GM15510 (cell line): ENCODE measurements around the gene TCN1.

Experiments used
- POLR2A ChIP-seq: IDR thresholded peaks from 3 replicates; pipeline ENCODE4 v1.6.1; 2011; ENCODE audit warnings: borderline replicate concordance; ENCODE audit not compliant: insufficient read length; ENCODE audit errors: extremely low read depth

TCN1 gene

GRCh38 chr11:59818572-59818971 lies 47.7 kb downstream of the TCN1 start:
- TF ChIP-seq POLR2A, result no peak

- TF ChIP-seq POLR2A, result no peak
Observed at GRCh38 chr11:59815754-59816153, 50.5 kb downstream of the TCN1 start.

DNA sequence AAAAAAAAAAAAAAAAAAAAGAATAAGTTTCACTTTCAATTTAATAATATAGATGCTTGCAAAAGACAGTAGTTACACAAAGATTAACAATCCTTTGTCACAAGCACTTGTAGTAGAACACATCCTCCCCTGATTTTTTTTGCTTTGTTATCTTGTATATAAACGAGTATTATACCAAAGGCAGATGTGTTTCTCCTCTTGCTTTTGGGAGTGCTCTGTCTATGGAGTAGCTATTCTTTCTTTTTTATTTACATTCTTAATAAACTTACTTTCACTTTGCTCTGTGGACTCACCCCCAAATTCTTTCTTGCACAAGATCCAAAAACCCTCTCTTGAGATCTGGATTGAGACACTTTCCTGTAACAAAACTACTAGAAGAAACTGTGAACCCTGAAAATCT lies 52.3 kb downstream of the TCN1 start:
- TF ChIP-seq POLR2A, result no peak

DNA sequence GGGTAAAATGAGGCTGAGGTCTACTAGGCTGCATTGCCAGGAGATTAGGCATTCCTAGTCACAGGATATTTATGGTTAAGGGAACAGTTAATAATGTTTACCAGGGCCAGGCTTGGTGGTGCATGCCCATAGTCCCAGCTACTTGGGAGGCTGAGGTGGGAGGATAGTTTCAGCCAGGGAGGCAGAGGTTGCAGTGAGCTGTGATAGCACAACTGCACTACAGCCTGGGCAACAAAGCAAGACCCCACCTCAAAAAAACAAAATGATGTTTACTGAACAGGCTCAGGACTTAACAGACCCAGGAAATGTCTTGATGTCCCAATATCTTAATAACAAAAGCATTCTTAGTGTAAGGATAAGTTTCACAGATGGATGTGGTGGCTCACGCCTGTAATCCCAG lies 52.9 kb downstream of the TCN1 start:
- no peak for TF ChIP-seq POLR2A

GRCh38 chr11:59812220-59812619 lies 54.1 kb downstream of the TCN1 start:
- no peak for TF ChIP-seq POLR2A

- TF ChIP-seq POLR2A, result no peak
Observed at GRCh38 chr11:59810911-59811259, 55.4 kb downstream of the TCN1 start.

GRCh38 chr11:59810189-59810910 lies 55.9 kb downstream of the TCN1 start, which contains the start of gene MRPL16:
Gene MRPL16, minus strand, starts transcription at chr11:59810778. Its CDS starts 120 bp downstream, at chr11:59810658.
- peak; percentile 88 for TF ChIP-seq POLR2A

GRCh38 chr11:59807047-59807610 lies 59.2 kb downstream of the TCN1 start:
- TF ChIP-seq POLR2A, result no peak

GRCh38 chr11:59804061-59804460 lies 62.2 kb downstream of the TCN1 start:
- TF ChIP-seq POLR2A, result no peak
